ENCODE results near the gene LMTK2.
"Not testable (repeated sequence)": the region's sequence is repeated elsewhere in the genome, so short reads cannot be mapped to it uniquely, and the experiment has no call there.

The LMTK2 gene

GRCh38 chr7:98217623-98218582 is 111.2 kb downstream of the LMTK2 start:
- no peak for DNase-seq (ENCODE audit: low spot score)

- not testable (repeated sequence) for DNase-seq (ENCODE audit: low spot score)
These were observed 112.7 kb downstream of the LMTK2 start for GRCh38 chr7:98219382-98219781.

- DNase-seq (ENCODE audit: low spot score): no peak
These were observed 115.2 kb downstream of the LMTK2 start for GRCh38 chr7:98221611-98222532.

DNA sequence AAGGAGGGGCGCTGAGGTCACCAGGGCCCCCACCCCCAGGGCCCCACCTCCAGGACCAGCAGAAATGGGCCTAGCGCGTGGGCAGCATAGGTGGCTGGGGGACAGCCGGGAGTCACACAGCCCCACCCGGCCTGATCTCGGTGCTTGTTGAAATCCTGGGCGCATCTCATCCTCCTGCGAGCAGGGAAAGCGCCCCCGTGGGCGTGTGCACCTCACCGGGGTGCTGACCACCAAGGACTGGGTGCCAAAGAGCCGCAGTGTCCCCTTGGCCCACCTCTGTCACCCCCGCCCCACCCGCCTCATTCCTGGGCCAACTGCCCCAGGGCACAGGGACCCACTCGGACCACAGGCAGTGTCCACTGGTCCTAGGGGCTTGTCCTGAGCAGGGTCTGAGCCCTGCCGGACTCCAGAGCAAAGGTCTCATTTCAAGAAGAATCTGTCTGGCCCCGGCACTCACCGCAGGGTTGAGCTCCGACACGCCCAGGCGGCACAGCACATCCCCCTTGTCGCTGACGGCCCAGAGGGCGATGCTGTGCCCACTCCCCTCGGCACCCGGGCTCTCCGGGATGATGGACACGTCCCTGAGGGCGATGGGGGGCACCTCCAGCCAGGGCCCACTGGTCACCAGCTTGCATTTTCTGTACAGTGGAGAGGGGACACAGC is 116.0 kb downstream of the LMTK2 start:
- DNase-seq (ENCODE audit: low spot score): no peak

DNA sequence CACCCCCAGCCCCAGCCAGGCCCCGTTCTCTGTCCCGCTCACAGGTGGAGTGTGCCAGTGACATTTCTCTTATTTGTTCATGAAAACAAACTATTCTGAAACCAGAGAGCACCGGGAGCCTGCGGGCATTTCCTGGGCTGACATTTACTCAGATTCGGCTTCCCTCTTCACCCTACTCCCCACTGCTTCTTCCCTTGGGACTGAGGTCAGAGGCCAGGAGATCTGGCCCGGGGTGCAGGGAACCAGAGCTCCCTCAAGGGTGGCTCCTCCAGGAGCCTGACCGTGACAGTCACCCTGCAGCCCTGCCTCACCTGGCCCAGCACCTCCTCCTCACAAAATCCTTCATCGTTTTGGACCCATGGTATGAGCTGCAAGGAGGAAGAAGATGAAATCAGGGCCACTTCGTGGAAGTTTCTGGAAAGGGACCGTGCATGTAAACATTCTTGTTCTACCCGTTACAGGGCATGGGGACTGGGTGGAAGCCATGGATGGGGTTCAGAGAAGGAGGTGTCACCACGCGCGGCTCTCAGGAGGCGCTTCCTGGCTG is 116.8 kb downstream of the LMTK2 start:
- DNase-seq (ENCODE audit: low spot score): no peak

- DNase-seq (ENCODE audit: low spot score): no peak
These were observed 117.4 kb downstream of the LMTK2 start for GRCh38 chr7:98223898-98224700.

GRCh38 chr7:98224701-98225181 is 118.1 kb downstream of the LMTK2 start:
- DNase-seq (ENCODE audit: low spot score): no peak

GRCh38 chr7:98225913-98226614 is 119.4 kb downstream of the LMTK2 start:
- DNase-seq (ENCODE audit: low spot score): no peak

GRCh38 chr7:98227939-98228338 is 121.3 kb downstream of the LMTK2 start:
- no peak for DNase-seq (ENCODE audit: low spot score)

DNA sequence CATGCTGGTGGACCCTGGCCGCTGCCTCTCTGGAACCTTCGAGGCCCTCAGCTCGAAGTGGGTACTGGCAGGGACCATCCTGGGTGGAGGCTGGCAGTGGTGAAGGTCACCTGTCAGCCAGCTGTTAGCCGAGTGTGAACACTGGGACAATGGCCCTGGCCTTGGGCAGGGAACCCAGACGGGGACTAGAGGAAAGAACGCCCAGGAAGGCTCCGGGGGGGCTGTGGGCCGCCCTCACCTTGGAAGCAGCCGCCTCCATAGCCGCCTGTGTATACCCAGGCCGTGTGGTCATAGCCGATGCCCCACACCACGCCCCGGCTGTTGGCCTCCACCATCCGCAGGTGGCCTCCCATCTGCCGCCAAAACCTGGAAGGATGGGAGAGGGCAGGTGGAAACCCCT is 122.1 kb downstream of the LMTK2 start:
- no peak for DNase-seq (ENCODE audit: low spot score)

DNA sequence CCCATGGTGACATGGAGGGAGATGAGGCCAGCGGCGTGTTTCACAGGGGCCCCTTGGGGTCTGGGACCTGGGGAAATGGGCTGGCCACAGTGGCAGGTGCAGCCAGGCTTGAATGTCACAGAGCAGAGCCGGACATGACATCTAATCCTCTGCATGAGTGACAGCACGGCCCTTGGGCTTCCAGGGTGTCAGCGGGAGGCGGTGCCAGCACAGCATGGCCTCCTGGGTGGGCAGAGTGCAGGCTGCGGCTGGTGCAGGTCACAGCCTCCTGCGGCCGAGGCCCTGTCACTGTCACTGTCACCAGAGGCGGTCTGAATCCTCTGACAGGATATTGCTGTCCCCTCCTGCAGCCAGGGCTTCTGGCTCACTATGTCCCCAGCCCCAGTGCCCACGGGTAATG is 122.8 kb downstream of the LMTK2 start:
- DNase-seq (ENCODE audit: low spot score): no peak

GRCh38 chr7:98229991-98230745 is 123.5 kb downstream of the LMTK2 start:
- DNase-seq (ENCODE audit: low spot score): no peak

DNA sequence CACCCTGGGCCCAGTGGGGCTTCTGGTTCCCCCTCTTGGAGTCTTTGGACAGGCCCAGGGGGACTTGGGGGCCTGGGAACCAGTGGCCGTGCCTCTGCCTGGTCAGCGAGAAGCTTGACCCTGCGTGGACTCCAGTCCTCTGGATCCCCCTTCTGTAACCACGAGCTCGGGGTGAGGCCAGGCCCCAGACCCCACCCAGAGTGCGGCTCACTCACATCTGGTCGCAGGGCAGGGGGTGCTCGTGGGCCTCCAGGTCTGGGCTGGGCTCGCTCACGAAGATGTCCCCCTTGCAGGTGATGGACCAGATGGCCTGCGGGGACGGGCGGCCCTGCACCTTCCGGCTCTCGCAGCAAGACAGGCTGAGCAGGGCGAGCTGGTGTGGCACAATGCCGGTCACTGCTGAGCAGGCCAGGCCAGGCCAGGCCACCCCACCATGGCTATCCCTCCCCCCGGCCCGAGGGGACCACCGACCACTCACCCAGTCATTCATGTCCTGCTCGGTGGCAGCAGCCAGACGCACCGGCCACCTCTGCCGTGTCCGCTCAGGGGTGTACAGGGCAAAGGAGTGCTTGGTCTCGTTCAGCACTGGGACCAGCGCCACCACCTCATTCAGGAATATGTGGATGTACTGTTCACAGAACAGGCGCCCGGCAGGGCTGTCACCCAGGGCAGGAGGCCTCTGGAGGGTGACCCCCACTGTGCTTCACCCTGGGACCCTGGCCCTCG is 124.2 kb downstream of the LMTK2 start:
- DNase-seq (ENCODE audit: low spot score): no peak

GRCh38 chr7:98231493-98232262 is 125.0 kb downstream of the LMTK2 start:
- no peak for DNase-seq (ENCODE audit: low spot score)

GRCh38 chr7:98232263-98232585 is 125.6 kb downstream of the LMTK2 start:
- DNase-seq (ENCODE audit: low spot score): no peak

DNA sequence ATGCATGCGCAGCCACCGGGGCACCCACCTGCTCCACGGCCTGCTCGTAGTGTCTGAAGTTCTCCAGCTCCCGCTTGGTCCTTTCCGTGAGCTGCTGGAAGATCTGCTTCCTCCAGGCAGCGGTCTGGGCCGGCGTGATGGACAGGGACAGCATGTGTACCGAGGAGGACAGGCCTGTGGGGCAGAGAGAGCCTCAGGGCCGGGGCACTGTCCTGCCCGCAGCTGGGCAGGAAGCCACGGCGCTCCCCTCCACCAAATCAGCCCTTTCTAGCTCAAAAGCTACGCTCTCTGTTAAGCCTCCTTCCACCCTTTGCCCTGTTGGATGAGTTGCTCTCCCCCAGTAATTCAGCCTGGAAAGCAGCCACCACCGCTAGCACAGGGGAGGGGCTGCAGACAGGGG is 126.1 kb downstream of the LMTK2 start:
- no peak for DNase-seq (ENCODE audit: low spot score)

GRCh38 chr7:98233219-98234070 is 126.8 kb downstream of the LMTK2 start:
- DNase-seq (ENCODE audit: low spot score): no peak
